MG63 (cell line): ENCODE measurements around the gene WSCD2. TPM values are rescaled to one million over a fixed set of nuclear protein-coding genes. Genes with fewer than 3 reads are reported as not detected.

ENCODE experiments used
- DNase-seq: peaks from one replicate; pipeline ENCODE4 v3.0.0-alpha.2; 2020
- H3K27me3 ChIP-seq: fragments of 250-450 bp; sonication (Bioruptor Pico); 2 replicates; pipeline ENCODE4 v1.5.1; 2020; ENCODE audit warnings: mild to moderate bottlenecking, moderate library complexity
- H3K36me3 ChIP-seq: fragments of 250-450 bp; sonication (Bioruptor Pico); 2 replicates; pipeline ENCODE4 v1.5.1; 2020; ENCODE audit warnings: mild to moderate bottlenecking, moderate library complexity
- H3K4me3 ChIP-seq: fragments of 250-450 bp; sonication (Bioruptor Pico); 2 replicates; pipeline ENCODE4 v1.5.1; 2020; ENCODE audit warnings: mild to moderate bottlenecking, moderate library complexity
- H3K9me3 ChIP-seq: fragments of 250-450 bp; sonication (Bioruptor Pico); 2 replicates; pipeline ENCODE4 v1.5.1; 2020; ENCODE audit warnings: mild to moderate bottlenecking, moderate library complexity
- total RNA-seq: library from RNA; depleted of rRNA; stranded (reverse); fragments of >200 nt; shearing (Covaris generic); gene quantifications from 2 replicates; pipeline ENCODE4 v1.2.3, GENCODE V29; 2014; ENCODE audit warnings: low replicate concordance; rRNA removed

WSCD2 gene
- total RNA-seq, 1 experiment from 2014 or later, result not detected

GRCh38 chr12:108299516-108299915 is 170.4 kb downstream of the WSCD2 start:
- no peak overlapping the region for H3K4me3 ChIP-seq
- no peaks in the 10 kb centered on the region for H3K9me3 ChIP-seq
- no peaks in the 10 kb centered on the region for H3K27me3 ChIP-seq
- no peak for DNase-seq
- no peaks in the 10 kb centered on the region for H3K36me3 ChIP-seq

Other genes with a start within 250 kb of the WSCD2 start
- gene CMKLR1, start 210.0 kb downstream of the WSCD2 start, total RNA-seq, result 1.3 and 1.5 TPM in 2 replicates